Endothelial cell of umbilical vein (primary cell): Measurements from ENCODE around the gene CFI.

Experiments used
- EZH2 ChIP-seq: IDR thresholded peaks from 2 replicates; pipeline ENCODE4 v1.6.1; 2012; ENCODE audit warnings: borderline replicate concordance, low read depth, mild to moderate bottlenecking, moderate library complexity, low read length, inconsistent platforms; ENCODE audit not compliant: severe bottlenecking
- FOS ChIP-seq: IDR thresholded peaks from 2 replicates; pipeline ENCODE4 v1.6.1; 2011; ENCODE audit warnings: mild to moderate bottlenecking, low read length, moderate library complexity, borderline replicate concordance; ENCODE audit not compliant: insufficient read depth
- JUN ChIP-seq: IDR thresholded peaks from 2 replicates; pipeline ENCODE4 v1.6.1; 2011; ENCODE audit warnings: borderline replicate concordance, low read depth; ENCODE audit not compliant: insufficient read length, insufficient read depth
- MAX ChIP-seq: IDR thresholded peaks from 2 replicates; pipeline ENCODE4 v1.6.1; 2011; ENCODE audit not compliant: insufficient read depth, insufficient read length
- MYC ChIP-seq: IDR thresholded peaks from one replicate; pipeline ENCODE4 v1.6.1; 2011; ENCODE audit warnings: mild to moderate bottlenecking, low read depth, low read length
- POLR2A ChIP-seq: IDR thresholded peaks from 2 replicates; pipeline ENCODE4 v1.6.1; 2012; ENCODE audit warnings: low read depth, mild to moderate bottlenecking, control low read depth, low read length
- POLR2AphosphoS5 ChIP-seq: IDR thresholded peaks from 2 replicates; pipeline ENCODE4 v1.6.1; 2012; ENCODE audit warnings: low read depth, mild to moderate bottlenecking, control low read depth, low read length, moderate library complexity; ENCODE audit not compliant: insufficient read depth
- TF ChIP-seq, protein P1 (sequence below), 2 donors: IDR thresholded peaks; 1 replicate in 1 of 2; 2 replicates in 1 of 2; pipeline ENCODE4 v1.5.1; 2011; ENCODE audit warnings: low read length in 2 of 2, mild to moderate bottlenecking in 2 of 2, moderate library complexity in 2 of 2, control low read depth in 1 of 2, inconsistent platforms in 1 of 2, low read depth in 1 of 2; ENCODE audit not compliant: insufficient read depth in 1 of 2; ENCODE audit errors: extremely low read depth in 1 of 2

GRCh38 chr4:109735566-109736365 is 66.0 kb downstream of the CFI start:
- TF ChIP-seq, protein P1, sequence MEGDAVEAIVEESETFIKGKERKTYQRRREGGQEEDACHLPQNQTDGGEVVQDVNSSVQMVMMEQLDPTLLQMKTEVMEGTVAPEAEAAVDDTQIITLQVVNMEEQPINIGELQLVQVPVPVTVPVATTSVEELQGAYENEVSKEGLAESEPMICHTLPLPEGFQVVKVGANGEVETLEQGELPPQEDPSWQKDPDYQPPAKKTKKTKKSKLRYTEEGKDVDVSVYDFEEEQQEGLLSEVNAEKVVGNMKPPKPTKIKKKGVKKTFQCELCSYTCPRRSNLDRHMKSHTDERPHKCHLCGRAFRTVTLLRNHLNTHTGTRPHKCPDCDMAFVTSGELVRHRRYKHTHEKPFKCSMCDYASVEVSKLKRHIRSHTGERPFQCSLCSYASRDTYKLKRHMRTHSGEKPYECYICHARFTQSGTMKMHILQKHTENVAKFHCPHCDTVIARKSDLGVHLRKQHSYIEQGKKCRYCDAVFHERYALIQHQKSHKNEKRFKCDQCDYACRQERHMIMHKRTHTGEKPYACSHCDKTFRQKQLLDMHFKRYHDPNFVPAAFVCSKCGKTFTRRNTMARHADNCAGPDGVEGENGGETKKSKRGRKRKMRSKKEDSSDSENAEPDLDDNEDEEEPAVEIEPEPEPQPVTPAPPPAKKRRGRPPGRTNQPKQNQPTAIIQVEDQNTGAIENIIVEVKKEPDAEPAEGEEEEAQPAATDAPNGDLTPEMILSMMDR (IDR thresholded peaks at IDR 0.05; ENCODE audit: extremely low read depth in 1 of 2, insufficient read depth in 1 of 2, low read depth in 1 of 2, low read length in 2 of 2) = no peak
- TF ChIP-seq FOS = peak; percentile 11
- TF ChIP-seq POLR2A = no peak
- no peak for TF ChIP-seq POLR2AphosphoS5
- TF ChIP-seq EZH2 = no peak
- TF ChIP-seq MYC = no peak
- TF ChIP-seq MAX = no peak
- no peak for TF ChIP-seq JUN
